ENCODE data around the gene SKOR2.
A peak's percentile ranks its signal among the peaks of the same experiment; 100 is the strongest.

SKOR2 gene, protein sequence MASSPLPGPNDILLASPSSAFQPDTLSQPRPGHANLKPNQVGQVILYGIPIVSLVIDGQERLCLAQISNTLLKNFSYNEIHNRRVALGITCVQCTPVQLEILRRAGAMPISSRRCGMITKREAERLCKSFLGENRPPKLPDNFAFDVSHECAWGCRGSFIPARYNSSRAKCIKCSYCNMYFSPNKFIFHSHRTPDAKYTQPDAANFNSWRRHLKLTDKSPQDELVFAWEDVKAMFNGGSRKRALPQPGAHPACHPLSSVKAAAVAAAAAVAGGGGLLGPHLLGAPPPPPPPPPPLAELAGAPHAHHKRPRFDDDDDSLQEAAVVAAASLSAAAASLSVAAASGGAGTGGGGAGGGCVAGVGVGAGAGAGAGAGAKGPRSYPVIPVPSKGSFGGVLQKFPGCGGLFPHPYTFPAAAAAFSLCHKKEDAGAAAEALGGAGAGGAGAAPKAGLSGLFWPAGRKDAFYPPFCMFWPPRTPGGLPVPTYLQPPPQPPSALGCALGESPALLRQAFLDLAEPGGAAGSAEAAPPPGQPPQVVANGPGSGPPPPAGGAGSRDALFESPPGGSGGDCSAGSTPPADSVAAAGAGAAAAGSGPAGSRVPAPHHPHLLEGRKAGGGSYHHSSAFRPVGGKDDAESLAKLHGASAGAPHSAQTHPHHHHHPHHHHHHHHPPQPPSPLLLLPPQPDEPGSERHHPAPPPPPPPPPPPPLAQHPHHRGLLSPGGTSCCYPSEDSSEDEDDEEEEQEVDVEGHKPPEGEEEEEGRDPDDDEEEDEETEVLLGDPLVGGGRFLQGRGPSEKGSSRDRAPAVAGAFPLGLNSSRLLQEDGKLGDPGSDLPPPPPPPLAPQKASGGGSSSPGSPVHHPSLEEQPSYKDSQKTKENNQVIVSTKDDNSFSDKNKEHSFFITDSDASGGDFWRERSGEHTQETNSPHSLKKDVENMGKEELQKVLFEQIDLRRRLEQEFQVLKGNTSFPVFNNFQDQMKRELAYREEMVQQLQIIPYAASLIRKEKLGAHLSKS
- total RNA-seq: 0 reads per million in 2 donors

DNA sequence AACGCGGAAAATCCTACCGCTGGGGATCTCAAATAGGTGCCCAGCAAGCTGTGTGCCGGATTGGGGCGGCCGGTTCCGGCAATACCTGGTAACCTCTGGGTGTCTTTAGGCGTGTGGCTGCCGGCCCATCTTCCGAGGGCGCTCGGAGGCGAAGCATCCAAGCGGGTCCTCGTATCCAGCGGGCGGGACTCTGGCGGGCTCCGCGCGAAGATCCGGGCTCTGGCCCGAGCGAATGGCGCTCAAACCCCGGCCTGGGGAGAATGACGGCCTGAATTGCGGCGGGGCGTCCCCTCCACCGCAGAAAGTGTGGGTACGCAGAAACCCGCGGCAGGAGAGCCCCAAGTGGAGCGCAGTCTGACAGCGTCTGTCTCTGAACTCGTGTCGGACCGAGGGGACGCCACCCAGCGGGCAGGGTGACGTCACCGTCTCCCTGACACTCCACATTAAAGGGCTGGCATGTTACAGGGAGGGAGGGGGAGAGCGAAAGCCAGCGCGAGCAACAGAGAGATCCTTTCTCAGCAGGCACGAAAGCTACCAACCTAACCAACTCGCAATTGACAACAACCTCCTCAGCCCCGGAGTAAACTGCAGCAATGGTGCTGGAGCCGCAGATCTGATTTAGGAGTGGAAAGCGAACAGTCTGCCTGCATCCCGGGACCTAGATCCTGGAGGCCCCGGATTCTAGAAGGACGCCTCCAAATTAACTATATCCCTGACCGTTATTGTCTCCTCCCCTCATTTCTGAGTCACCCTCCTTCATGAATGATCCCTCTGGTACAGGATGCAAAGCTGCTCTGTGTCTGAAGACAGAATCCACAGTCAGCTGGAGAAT lies at the start of gene SKOR2:
SKOR2 (minus strand) TSS at position 372 of the 832 bp plus-strand sequence. CDS start 2,477 bp downstream, outside the sequence.
- DNase-seq: no peak

DNA sequence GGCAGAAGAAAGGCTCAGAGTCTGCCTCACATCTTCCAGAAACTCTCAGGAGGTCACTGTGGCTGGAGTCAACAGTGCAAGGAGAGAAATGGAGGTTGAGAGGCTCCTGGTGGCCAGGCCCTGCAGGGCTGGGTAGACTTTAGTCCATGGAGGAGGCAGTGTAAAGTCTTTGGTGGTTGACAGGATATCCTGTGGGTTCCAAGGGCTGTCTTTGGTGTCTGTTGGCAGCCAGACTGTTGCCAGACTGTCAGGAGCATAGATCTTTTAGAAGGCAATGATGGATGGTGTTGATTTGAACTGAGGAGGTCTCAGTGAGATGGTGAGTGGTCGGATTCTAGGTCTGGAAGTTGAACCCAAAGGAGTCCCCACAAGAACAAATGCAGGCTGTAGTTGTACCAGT lies 45.0 kb upstream of the SKOR2 start:
- DNase-seq: peak in 1 of 5 experiments; percentile 17

DNA sequence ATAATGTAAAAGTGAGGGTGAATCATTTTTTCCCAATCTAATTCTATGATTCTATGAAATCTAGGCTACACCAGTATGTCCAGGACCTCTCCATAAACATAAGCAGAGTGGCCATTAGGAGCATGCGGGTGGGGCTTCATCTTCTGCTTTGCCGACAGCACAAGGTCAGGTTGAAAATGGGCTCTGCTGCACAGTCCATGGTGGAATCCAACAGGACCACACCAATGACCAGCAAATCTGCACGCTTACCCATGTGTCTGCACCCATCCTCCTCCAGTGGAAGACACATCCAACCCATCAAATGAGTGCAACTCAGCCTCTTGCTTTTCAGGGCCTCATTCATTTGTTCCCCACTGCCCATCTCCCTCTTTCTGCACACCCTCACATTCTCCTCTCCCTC lies 43.3 kb upstream of the SKOR2 start:
- no peak for DNase-seq

DNA sequence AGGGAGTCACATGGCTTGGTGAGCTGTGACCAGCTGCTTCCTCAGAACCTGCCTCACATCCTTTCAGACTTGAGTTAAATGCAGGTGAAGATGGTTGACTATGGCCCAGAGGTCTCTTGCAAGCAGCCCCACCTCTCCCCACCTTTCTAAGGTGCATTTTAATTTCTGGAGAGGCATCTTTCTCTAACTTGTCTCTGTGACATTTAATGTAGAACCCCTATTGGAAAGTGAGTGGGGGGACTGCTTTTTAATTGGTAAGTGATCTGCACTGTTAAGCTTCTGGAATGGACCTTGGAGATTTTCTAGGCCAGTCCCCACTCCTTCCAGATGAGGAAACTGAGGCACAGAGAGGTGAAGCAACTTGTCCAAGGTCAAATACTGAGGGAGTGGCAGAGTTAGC lies 37.3 kb upstream of the SKOR2 start:
- DNase-seq: no peak

DNA sequence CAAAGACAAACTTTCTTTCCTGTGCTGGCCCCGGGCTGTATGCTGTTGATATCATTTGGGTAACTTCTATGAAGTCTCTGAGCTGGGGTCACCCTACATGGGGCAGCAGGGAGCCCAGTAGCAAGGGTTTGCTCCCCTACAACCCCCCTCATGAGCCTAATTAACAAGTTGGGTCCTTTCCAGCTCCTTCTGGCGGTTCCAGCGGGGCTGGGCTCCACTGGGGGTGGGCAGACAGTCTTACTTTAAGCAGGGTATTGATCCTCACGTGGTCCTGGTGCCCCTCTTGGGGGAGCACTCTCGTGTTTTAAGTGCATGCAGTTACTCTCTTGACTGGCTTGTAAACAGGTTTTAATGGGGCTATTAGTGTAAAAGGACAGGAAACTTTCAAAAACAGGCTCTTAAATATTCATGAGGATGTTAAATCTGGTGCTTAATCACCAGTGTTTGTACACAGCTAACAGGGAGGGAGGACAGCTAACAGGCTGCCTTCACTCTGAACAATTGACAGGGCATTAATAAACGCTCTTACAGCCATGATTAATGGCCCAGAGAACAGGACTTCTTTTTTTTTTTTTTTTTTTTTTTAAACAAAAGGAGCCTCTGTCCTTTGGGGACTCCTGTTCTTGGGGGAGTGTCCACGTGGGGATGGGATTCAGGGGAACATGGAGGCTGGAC lies 36.6 kb upstream of the SKOR2 start:
- no peak for DNase-seq

DNA sequence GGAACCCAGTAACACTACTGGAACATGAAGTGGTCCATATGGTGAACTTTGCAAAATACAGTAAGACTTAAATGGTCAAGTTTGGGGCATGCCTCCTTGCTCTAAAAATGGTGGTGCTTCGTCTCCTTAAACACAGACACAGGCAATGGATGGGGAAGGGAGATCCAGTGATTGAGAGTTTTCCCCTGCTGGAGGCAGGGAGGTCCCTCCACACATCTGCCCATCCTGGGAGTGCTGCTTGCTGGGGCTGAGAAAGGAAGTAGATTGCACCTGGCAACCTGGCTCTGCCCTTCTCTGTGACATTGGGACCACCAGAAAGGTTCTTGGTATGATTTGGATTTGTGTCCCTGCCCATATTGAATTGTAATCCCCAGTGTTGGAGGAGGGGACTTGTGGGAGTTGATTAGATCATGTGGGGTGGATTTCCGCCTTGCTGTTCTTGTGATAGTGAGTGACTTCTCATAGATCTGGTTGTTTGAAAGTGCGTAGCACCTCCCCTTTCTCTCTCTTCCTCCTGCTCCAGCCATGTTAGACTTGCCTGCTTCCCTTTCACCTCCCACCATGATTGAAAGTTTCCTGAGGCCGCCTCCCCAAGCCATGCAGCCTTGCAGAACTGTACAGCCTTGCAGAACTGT lies 35.4 kb upstream of the SKOR2 start:
- DNase-seq: no peak

DNA sequence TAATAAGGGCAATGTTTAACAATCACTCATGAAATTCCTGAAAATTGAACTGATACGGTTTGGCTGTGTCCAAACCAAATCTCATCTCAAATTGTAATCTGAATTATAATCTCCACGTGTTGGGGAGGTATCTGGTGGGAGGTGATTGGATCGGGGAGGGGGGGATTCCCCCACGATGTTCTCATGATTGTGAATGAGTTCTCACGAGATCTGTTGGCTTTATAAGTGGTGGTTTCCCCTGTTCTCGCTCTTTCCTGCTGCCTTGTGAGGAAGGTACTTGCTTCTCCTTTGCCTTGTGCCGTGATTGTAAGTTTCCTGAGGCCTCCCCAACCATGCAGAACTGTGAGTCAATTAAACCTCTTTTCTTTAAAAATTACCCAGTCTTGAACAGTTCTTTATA lies 34.0 kb upstream of the SKOR2 start:
- no peak for DNase-seq

DNA sequence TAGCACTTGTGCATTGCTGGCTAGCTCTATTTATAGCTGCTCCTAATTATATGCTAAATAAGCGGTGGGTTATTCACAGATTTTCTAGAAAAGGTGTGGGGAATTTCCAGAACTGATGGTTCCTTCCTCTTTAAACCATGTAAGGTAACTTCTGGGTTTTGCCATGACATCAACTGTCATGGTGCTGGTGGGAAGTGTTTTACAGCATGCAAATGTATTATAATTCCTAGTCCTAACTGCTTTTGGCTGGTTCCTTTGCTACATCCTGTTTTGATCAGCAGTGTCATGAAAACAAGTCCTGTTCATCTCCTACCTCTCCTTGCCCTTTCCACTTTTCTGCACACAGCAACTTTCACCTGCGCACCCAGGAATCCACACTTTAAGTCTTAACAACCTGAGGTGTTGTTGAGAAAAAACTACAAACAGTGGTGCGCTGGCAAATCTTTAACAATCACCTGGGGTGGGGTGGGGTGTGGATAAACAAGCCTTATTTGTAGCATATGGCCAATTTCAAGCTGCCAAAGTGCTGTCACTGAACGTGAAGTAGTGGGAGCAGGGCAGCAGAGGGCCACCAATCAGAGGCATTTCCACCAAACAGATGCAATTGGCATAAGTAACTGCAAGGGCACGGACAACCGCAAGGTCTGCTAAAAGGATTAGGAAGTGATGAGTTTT lies 33.4 kb upstream of the SKOR2 start:
- DNase-seq: no peak

DNA sequence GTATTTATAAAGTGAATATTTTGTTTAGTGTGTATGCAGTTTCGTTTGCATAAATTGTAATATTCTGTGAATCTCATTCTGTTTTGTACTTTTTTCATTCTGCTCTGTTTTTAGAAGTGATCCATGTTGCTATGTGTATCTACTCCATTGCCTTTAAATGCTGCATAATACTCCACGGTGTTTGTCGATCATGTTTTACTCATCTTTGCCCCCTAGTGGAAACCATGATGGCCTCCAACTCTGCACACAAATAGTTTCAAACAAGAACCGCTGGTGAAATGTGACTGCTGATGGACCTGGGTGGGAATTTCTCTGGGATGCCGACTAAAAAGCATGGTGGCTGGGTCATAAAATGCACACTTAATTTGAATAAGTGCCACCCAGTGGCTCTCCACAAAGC lies 32.0 kb upstream of the SKOR2 start:
- DNase-seq: no peak

DNA sequence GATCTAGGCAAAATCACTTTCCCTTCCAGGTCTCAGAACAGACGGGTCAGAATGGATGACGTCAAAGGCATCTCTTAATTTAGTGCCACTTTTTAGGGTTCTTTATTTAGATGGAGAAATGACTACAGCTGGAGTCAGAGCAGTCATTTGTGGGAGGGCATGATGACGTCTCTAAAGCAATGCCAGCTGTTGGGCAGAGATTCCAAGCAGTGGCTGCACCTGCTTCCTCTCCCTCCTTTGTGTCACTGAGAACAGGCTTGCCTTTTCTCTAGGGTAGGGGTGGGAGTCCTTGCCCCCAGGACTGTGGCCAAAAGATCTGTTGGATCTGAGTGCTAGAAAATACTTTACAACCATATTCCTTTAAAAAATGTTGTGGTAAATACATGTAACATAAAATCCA lies 28.7 kb upstream of the SKOR2 start:
- DNase-seq: no peak

DNA sequence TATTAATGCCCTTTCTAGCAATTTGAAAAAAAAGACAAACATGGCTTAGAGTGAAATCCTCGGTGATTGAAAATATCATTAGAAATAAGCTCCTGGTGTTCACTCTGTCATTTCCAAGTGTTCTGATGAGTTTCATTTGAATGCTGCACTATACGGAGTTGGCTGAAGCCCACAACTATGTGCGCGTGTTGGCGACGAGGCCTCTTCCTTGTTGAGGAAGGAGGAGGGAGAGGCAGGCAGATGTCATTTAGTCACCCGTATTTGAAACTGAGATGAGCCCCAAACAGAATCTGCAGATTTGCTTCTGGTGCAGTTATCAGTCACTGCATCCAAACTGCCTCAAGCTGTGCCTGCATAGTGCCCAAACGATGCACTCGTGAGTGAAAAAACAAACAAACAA lies 23.5 kb upstream of the SKOR2 start:
- no peak for DNase-seq

DNA sequence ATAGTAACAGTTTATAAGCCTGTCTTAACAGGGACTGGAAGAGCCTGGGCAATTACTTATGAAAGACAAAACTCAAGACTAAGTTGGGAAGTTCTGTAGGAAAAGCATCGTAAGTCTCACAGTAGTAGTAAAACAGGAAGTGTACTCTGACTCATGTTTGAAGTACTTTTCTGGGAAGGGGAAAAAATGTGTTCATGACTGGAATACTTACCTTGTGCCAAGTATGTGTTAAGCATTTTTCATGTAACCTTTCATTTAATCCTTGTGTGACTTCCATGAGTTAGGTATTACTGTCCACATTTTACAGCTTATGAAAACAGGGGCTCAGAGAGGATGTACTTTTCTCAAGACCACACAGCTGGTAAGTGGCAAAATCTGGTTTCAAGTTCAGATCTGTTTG lies 13.7 kb upstream of the SKOR2 start:
- DNase-seq: no peak

DNA sequence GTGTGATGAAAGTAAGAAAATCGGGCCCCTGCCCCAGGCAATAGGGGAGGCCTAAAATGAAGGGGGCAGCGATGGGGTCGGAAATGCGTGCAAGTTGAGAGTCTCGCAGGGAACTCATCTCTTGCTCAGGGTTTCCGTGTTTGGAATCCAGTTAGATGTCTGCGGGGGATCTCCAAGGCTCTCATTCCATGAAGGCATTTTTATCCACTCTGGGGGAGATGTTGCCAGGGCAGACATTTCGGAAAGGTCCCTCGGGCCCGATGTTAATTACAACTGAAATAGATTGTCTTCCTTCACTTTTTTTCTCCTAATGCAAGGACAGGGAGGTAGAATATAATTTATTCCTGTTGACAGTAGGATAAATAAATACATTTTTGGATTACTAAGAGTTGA lies 12.8 kb upstream of the SKOR2 start:
- no peak for DNase-seq

DNA sequence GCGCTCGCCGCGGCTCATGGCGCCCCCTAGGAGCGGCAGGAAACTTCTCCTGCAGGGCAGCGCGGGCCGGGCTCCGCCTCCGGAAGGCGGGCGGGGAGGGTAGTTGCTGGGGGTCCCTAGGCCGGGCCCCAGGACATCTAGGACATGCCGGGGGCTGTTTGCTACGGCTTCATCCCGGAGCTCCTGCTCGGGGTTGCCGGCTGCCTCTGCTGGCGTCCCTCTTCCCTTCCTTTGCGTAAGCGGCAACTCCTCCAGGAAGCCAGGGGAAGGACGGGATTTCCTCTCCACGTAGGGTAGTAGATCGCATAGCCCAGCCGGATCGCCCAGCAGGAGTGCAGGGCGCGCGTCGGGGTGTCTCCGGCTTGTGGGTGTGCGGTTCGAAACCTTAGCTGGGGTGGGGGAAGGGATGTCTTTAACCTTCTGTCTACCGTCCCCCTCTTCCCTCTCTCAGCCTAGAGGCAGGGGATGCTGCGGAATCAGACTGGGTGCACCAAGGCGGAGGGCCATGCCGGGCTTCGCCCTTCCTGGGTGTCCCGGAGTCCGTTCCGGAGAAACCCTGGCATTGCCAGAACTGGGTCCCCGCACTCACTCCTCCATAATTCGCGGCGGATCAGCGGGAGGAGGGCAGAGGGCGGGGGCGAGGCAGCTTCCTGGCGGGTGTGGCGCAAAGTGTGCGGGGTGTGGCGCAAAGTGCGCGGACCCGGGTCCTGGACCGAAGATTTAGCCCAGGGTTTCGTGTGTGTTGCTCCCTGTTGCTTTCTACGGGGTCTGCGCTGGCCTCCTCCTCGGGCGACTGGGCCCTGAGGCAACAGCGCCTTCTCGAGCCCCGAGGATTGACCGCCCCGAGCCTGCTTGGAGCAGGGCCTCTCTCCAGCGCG lies 12.2 kb upstream of the SKOR2 start:
- DNase-seq: no peak

DNA sequence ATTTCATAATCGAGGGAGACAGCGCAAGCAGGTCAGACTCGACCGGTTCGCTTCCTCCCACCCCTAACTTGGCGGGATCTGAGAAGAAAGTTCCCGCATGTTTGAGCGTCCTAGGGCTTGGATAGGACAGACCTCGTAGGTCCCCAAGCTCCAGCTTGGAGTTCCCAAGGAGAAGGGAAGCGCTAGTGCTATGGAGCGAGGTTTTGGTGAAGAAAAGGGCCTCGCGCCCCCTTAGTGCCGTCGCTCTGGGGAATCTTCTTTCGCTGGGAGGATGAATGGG lies 11.6 kb upstream of the SKOR2 start:
- DNase-seq: no peak

DNA sequence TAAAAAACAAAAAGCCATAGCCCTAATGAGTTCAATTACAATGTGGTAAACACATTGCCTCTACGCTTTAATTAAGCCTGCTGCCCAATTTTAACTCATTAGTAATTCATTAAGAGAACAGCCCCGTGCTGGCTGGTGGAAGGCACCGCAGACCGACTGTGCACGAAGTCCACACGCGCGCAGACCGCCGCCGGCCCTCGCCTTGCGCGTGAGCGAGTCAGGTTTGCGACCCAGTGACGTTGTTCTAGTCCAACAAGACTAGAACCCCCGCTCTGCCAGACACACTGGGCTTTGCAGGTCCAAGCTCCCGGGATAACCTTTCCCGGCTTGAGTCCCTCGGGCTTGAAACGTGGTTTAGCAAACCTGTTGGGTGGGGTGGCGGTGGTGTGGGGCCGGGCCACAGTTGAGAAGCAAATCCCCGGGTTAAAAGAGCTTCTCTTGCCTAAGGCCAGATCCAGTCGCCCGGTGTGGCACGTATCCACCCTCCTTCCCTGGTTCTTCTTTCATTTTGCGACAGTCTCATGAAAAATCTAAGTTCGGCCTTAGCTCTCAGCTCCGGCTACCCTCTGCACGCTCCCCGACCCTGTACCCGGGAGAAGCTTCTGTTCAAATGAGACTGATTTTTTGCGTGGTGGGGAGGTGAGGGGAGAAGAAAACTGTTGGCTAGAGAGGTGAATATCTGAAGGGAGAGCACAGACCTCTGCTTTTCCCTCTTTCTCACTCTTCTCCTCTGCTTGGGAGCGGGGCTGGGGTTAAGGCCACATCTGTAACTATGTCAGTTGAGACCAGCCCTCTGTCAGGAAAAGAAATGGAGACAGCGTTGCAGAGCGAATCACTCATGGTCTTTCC lies 11.1 kb upstream of the SKOR2 start:
- DNase-seq: no peak

DNA sequence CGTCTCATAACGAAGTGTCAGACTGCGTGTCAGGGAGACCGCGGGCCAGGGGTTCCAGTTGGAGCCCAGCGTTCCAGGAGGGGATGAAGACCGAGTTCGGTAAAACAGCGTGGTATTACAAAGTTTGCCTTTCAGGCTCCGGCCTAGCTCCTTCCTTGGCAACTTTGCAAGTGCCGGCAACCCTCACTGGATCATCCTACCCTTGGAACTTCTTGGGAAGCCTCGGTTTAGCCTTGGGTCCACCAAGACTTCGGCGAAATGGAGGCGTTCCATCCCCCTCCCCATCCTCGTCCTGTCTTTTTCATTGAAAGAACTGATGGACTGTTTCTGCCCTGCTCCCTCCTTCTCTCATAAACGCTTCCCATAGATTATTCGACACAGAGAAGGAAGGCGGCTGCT lies 10.4 kb upstream of the SKOR2 start:
- DNase-seq: no peak

DNA sequence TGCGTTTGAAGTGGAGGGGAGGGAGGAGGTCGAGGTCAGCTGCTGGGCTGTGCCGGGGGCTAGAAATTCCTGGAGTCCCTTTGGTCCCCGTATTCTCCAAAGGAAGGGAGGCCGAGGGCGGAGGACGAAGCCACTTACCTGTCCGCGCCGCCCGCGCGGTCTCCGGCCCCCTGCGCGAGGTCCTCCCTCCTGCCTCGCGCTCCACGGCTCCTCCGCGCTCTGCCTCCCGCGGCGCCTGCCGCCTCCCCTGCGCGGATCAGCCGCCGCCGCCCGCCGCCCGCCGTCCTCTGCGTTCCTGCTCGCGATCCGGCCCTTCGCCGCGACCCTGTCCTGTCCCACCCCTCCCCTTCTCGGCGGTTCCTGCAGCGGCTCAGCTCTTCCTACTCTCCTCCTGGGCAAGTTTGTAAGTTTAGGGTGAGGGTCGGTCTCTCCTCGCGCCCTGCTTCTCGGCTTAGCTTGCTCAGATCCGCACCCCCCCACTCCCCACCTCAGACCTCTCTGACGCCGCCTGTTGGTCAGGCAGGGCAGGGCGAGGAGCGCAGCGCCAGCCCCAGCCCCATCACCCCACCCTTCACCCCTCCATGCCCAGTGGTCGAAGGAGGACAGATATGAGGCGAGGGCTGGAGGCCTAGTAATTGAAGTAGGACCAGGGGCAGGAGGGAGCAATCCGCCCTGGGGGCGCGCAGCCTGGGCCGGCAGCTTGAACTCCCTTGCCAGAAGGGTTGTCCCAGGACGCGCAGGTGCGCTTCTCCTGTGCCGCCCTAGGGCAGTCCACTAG lies 9.7 kb upstream of the SKOR2 start:
- no peak for DNase-seq

Data from T-helper 2 cell (primary cell).